ENCODE measurements around the gene LRRC2.
"Not testable (repeated sequence)": the region's sequence is repeated elsewhere in the genome, so short reads cannot be mapped to it uniquely, and the experiment has no call there.

The LRRC2 gene

GRCh38 chr3:46593979-46594378 is 27.9 kb upstream of the LRRC2 start:
- no peak for DNase-seq
- H3K36me3 Mint-ChIP-seq (ENCODE audit: low read depth) = no peaks in the 10 kb centered on the region

DNA sequence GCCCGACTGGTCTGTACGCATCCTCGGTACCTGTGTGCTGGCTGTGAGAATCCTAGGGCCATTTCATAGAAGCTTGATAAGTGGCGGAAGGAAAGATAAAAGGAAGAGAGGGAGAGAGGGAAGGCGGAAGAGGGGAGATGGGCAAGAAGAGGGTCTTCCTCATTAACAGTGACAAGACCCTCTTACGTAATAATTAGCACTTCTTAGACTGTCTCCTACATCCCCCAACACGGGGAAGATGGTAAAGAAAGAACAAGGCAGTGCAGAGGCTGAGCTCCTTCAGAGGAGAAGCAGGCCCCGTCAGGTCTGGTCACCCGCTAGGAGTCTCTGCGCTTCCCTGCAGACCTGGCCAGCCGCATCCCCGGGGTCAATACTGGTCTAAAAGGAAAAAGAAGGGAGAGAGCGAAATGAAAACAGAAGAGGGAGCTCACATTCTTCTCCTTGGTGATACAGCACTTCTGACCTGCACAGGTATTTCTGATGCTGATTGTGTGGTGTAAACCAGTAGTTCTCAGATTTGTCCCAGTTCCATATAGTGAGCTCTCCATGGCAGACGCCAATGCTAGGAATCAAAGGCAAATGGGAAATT is 27.3 kb upstream of the LRRC2 start:
- H3K27ac Mint-ChIP-seq = no peak overlapping the region
- no peak overlapping the region for H3K4me3 Mint-ChIP-seq
- DNase-seq (no peak), ATAC-seq (no peak)
- H3K27me3 Mint-ChIP-seq = no peaks in the 10 kb centered on the region
- H3K4me1 Mint-ChIP-seq = no peaks in the 10 kb centered on the region
- no peaks in the 10 kb centered on the region for H3K36me3 Mint-ChIP-seq (ENCODE audit: low read depth)
- no peaks in the 10 kb centered on the region for H3K9me3 Mint-ChIP-seq

More at GRCh38 chr3:46593979-46594378, 27.9 kb upstream of the LRRC2 start:
- H3K4me3 Mint-ChIP-seq = no peak overlapping the region
- no peak for ATAC-seq
- H3K27ac Mint-ChIP-seq = no peak overlapping the region
- H3K27me3 Mint-ChIP-seq = no peaks in the 10 kb centered on the region
- H3K4me1 Mint-ChIP-seq = no peaks in the 10 kb centered on the region
- H3K9me3 Mint-ChIP-seq = no peaks in the 10 kb centered on the region

GRCh38 chr3:46587268-46587667 is 21.2 kb upstream of the LRRC2 start:
- H3K27me3 Mint-ChIP-seq; H3K4me1 Mint-ChIP-seq; H3K27ac Mint-ChIP-seq; ATAC-seq; H3K9me3 Mint-ChIP-seq; H3K4me3 Mint-ChIP-seq; DNase-seq; H3K36me3 Mint-ChIP-seq (ENCODE audit: low read depth): not testable (repeated sequence)

DNA sequence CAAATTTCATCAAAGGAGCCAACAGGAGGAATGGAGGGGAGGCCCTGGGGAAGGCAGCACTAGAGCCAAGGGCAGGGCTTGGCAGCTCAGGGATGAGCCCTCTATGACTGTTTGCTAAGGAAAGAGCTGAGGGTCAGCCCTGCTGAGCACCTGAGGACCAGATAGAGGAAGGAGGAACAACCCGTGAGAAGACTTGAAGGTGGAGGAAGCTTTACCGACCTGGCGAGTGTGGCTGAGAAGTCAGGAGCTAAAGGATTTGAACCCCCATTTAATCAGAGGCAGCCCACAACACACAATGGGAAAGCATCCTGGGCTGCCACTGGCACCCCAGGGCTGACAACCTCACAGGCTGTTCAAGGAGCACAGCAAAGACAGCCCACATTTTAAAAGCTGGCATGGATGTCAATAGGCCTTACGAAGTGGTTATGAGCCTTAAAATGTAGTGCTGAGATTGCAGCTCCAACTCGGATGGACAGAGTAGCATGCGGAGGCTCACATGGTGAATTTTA is 20.7 kb upstream of the LRRC2 start:
- Mint-ChIP-seq H3K36me3 (ENCODE audit: low read depth) (no peaks in the 10 kb centered on the region), H3K4me1 (no peaks in the 10 kb centered on the region), H3K9me3 (no peaks in the 10 kb centered on the region), H3K4me3 (no peak overlapping the region), H3K27me3 (no peaks in the 10 kb centered on the region), H3K27ac (no peak overlapping the region)
- ATAC-seq (no peak), DNase-seq (no peak)

DNA sequence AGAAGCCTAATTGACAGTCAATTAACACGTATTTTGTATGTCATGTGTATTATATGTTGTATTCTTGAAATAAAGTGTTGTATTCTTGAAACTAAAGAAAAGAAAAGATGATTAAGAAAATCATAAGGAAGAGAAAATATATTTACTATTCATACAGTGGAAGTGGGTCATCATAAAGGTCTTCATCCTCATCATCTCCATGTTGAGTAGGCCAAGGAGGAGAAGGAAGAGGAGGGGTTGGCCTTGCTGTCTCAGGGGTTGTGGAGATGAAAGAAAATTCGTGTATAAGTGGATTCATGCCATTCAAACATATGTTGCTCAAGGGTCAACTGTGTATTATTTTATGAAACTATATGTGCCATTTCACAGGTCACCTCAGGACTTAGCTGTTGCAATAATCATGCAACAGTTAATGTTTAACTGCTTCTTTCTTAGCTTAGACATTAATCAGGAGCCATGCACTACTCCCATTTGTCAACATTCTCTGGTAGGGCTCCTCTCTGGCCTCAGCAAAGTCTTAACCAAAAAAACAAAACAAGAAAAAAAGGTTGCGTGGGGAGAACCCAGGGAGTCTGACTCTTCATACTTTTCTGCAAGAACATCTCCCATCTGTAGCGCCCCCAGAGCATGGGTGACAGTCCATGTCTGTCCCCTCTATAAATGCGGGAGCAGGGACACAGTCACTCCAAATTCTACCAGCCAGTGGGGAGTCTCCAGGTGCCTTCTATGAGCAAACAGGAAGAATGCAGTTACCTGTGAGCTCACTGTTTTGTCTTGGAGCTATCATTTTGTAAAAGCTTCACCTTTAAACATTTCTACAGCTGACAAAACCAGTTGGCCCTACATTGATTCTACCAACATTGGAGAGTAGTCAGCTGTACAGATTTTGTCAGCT is 19.9 kb upstream of the LRRC2 start:
- Mint-ChIP-seq H3K27ac (no peak overlapping the region), H3K4me3 (no peak overlapping the region), H3K36me3 (ENCODE audit: low read depth) (no peaks in the 10 kb centered on the region), H3K27me3 (no peaks in the 10 kb centered on the region), H3K9me3 (no peaks in the 10 kb centered on the region), H3K4me1 (no peaks in the 10 kb centered on the region)
- ATAC-seq (no peak), DNase-seq (no peak)

GRCh38 chr3:46584598-46585467 is 18.7 kb upstream of the LRRC2 start:
- no peaks in the 10 kb centered on the region for H3K27me3 Mint-ChIP-seq
- DNase-seq = no peak
- no peaks in the 10 kb centered on the region for H3K9me3 Mint-ChIP-seq
- ATAC-seq = no peak
- H3K4me3 Mint-ChIP-seq = no peak overlapping the region
- no peak overlapping the region for H3K27ac Mint-ChIP-seq
- no peaks in the 10 kb centered on the region for H3K4me1 Mint-ChIP-seq
- no peaks in the 10 kb centered on the region for H3K36me3 Mint-ChIP-seq (ENCODE audit: low read depth)

- Mint-ChIP-seq H3K9me3 (no peaks in the 10 kb centered on the region), H3K27ac (no peak overlapping the region), H3K4me1 (peaks cover 2% of the 10 kb centered on the region), H3K27me3 (peaks cover 7% of the 10 kb centered on the region), H3K36me3 (ENCODE audit: low read depth) (no peaks in the 10 kb centered on the region), H3K4me3 (no peak overlapping the region)
- ATAC-seq = no peak
- no peak for DNase-seq
Observed at GRCh38 chr3:46580675-46581074, 14.6 kb upstream of the LRRC2 start.

- no peak overlapping the region for H3K4me3 Mint-ChIP-seq
- DNase-seq = no peak
- peaks cover 2% of the 10 kb centered on the region for H3K4me1 Mint-ChIP-seq
- H3K36me3 Mint-ChIP-seq (ENCODE audit: low read depth) = no peaks in the 10 kb centered on the region
- no peak for ATAC-seq
- H3K9me3 Mint-ChIP-seq = no peaks in the 10 kb centered on the region
- H3K27me3 Mint-ChIP-seq = peaks cover 7% of the 10 kb centered on the region
- H3K27ac Mint-ChIP-seq = no peak overlapping the region
Observed at GRCh38 chr3:46579756-46580286, 13.7 kb upstream of the LRRC2 start.

DNA sequence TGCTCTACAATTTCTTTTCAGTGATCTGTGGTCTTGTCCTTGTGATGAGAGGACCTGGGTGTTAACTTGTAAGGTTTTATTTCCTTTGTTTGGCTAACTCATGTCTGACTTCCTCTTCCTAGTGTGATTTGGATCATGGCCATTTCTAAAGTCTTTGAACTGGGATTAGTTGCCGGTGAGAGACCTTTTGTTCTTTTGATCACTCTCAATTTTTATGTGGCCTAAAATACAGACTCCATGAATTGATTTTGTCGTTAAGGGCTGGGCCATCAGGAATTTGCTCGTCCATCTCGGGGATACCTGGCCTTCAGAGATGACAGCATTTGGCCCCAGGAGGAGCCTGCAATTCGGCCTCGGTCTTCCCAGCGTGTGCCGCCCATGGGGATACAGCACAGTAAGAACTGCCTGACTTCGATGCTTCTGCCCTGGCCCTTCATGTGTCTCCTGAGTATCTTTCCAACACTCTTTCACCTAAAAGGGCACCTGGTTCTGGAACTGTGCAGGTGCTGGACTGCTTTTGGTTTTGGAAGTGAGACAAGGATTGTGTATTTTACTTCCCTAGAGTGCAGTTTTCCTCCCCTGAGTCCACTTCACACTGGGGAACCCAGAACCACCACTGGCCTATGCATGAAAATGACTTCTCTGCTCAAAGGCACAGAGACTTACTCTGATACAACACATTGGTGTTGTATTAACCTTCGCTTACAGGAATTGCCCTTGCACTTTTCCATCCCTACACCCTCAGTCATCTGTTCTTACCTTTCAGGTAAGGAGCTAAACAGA is 13.1 kb upstream of the LRRC2 start:
- no peak for DNase-seq
- peaks cover 7% of the 10 kb centered on the region for H3K27me3 Mint-ChIP-seq
- H3K9me3 Mint-ChIP-seq = no peaks in the 10 kb centered on the region
- H3K4me1 Mint-ChIP-seq = peaks cover 2% of the 10 kb centered on the region
- no peaks in the 10 kb centered on the region for H3K36me3 Mint-ChIP-seq (ENCODE audit: low read depth)
- H3K27ac Mint-ChIP-seq = no peak overlapping the region
- ATAC-seq = no peak
- no peak overlapping the region for H3K4me3 Mint-ChIP-seq

- H3K27ac Mint-ChIP-seq; H3K4me1 Mint-ChIP-seq; H3K4me3 Mint-ChIP-seq; H3K36me3 Mint-ChIP-seq (ENCODE audit: low read depth); ATAC-seq; DNase-seq; H3K27me3 Mint-ChIP-seq; H3K9me3 Mint-ChIP-seq: not testable (repeated sequence)
Observed at GRCh38 chr3:46577580-46578249, 11.6 kb upstream of the LRRC2 start.

GRCh38 chr3:46576879-46577278 is 10.8 kb upstream of the LRRC2 start:
- peaks cover 2% of the 10 kb centered on the region for H3K4me1 Mint-ChIP-seq
- ATAC-seq (no peak), DNase-seq (no peak)
- no peaks in the 10 kb centered on the region for H3K36me3 Mint-ChIP-seq (ENCODE audit: low read depth)
- no peaks in the 10 kb centered on the region for H3K9me3 Mint-ChIP-seq
- peaks cover 7% of the 10 kb centered on the region for H3K27me3 Mint-ChIP-seq
- no peak overlapping the region for H3K27ac Mint-ChIP-seq
- no peak overlapping the region for H3K4me3 Mint-ChIP-seq

- H3K27ac Mint-ChIP-seq = no peak overlapping the region
- H3K4me1 Mint-ChIP-seq = peaks cover 2% of the 10 kb centered on the region
- H3K27me3 Mint-ChIP-seq = peaks cover 9% of the 10 kb centered on the region
- H3K4me3 Mint-ChIP-seq = no peak overlapping the region
- no peak for DNase-seq
- H3K36me3 Mint-ChIP-seq (ENCODE audit: low read depth) = no peaks in the 10 kb centered on the region
- no peaks in the 10 kb centered on the region for H3K9me3 Mint-ChIP-seq
- ATAC-seq = no peak
Observed at GRCh38 chr3:46576386-46576785, 10.3 kb upstream of the LRRC2 start.

DNA sequence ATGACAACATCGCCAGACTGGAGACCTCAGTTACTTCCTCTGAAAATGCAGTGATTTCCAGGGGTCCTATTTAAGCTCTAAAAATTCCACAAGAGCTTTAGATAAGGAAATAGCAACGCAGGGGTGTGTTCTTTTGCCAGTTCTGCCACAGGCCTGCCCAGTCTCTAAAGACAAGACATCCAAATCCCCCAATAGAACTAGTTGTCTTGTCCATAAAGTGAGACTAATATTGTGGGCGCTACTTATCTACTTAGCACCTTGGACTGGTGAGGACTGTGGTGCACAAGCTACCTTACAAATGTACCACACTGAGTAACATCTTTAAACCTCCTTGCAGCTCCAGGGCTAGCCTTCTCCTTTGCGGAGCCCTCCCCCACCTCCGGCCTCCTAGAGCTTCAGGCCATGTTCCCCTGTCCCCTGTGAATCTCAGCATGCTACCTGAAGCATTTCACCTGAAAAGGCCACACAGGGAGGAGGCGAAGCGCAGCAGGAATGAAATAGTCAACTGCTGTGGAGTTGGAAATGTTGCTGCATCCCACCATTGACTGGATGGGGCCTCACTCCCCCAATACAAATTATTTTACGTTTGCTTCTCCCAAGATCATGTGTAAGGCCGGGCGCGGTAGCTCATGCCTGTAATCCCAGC is 9.6 kb upstream of the LRRC2 start:
- peaks cover 9% of the 10 kb centered on the region for H3K27me3 Mint-ChIP-seq
- peaks cover 2% of the 10 kb centered on the region for H3K4me1 Mint-ChIP-seq
- DNase-seq (no peak), ATAC-seq (no peak)
- no peak overlapping the region for H3K27ac Mint-ChIP-seq
- H3K4me3 Mint-ChIP-seq = no peak overlapping the region
- no peaks in the 10 kb centered on the region for H3K9me3 Mint-ChIP-seq
- H3K36me3 Mint-ChIP-seq (ENCODE audit: low read depth) = no peaks in the 10 kb centered on the region

All from activated naive CD8-positive, alpha-beta T cell treated with anti-CD3 and anti-CD28 coated beads, Interleukin-2, amount 50 U/mL, for 24 hours (primary cell).